Stimulated activated CD8-positive, alpha-beta memory T cell treated with anti-CD3 and anti-CD28 coated beads, Interleukin-12 subunit alpha, Interleukin-12 subunit beta, amount 100 ng/mL, for 24 hours (primary cell): ENCODE data around the gene KIF5C.
"Not testable (repeated sequence)": the region's sequence is repeated elsewhere in the genome, so short reads cannot be mapped to it uniquely, and the experiment has no call there.

Source experiments
- DNase-seq: peaks from one replicate; pipeline ENCODE4 v3.0.0-alpha.2; 2020; ENCODE audit errors: extremely low read depth

Gene KIF5C

DNA sequence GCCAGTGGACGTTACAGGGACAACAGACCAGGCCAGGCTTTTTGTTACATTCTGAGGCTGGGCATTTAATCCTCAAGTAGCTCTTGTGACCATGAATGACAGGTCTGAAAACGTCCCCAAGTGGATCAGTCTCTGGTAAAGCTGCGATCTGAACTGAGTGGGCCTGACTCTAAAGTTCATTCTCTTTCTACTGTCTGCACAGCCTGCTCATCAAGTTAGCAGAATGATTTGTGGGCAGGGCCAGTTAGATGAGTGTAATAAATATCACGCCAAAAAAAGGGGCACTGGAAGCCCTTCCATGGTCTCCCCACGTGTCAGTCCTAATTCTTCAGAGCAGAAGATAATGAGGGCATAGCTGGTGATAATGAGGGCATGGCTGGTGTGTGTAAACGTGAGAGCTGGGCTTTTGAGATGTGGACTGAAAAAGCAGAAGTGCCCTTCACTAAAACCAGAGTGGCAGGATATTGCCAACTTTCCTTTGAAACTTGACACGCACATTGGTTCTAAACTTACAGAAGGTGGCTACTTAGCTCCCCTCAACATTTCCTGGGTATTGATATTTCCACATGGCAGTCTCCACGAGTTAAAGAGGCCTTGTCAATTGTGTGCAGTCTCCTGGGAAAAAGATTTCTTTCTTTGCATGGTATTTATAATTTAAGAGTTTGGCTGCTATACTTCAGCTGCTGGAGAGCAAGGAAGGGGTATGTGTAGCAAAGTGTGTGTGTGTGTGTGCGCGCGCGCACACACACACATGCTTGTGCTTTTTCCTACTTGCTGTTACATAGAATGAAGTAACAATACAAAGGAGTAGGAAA lies 90.8 kb downstream of the KIF5C start:
- no peak for DNase-seq

- DNase-seq = no peak
Measured at GRCh38 chr2:148966438-148966758, 91.4 kb downstream of the KIF5C start.

DNA sequence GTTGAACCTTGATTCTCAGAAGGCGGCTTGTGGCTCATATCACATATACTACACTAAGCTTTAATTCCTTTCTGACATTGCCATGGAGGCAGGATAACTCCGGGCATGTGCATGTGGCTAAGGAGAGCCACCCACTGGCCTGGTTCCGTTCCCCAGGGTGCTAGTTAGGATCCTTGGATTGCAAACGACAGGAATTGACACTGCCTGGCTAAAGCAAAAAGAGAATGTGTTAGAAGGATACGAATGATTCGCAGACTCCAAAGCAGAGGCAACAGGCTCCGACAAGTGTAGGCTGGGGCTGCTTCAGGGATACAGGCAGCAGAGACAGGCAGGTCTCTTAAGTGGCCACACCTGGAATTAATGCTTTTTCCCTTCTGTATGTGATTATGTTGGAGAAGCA lies 92.0 kb downstream of the KIF5C start:
- no peak for DNase-seq

- no peak for DNase-seq
Measured at GRCh38 chr2:148967578-148967977, 92.6 kb downstream of the KIF5C start.

GRCh38 chr2:148968301-148968700 lies 93.3 kb downstream of the KIF5C start:
- DNase-seq = no peak

- DNase-seq = no peak
Measured at GRCh38 chr2:148968776-148969319, 93.8 kb downstream of the KIF5C start.

DNA sequence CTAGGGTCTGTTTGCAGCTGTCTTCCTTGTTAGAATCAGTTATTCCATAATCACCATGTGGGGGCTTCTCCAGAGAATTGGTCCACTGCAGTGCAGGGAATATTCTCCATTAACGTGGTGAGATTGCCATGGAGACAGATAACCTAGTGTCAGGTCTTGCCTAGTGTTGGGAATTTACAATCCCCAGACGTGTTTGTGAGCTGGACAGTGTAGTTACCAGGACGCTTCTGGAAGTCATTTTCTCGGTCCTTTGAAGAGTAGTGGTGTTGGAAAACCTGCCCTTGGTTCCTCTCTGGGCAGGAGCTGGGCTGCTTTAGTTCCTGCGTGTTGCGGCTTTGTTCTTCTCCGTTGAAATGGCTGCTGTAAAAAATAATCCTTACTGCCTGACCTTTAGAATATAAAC lies 94.6 kb downstream of the KIF5C start:
- no peak for DNase-seq

GRCh38 chr2:148970385-148970784 lies 95.4 kb downstream of the KIF5C start:
- no peak for DNase-seq

GRCh38 chr2:148971547-148971946 lies 96.5 kb downstream of the KIF5C start:
- DNase-seq = no peak

DNA sequence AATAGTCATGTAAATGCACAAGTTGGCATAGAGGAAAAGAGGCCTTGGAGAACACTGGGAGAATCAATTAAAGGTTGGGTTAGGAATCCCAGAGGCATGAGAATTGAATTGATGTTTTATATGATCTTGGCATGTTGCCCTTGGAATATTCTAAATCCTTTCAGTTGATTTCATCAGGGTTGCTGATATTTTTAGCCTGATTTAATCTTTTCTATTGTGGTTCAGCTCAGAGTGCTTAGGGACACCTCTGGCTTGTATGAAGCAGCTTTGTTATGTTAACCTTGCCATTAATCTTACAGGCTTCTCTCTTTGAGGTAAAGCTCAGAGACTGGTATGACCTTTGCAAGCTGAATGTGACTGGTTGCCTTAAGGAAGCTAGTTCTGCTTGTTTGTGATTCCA lies 99.1 kb downstream of the KIF5C start:
- no peak for DNase-seq

DNA sequence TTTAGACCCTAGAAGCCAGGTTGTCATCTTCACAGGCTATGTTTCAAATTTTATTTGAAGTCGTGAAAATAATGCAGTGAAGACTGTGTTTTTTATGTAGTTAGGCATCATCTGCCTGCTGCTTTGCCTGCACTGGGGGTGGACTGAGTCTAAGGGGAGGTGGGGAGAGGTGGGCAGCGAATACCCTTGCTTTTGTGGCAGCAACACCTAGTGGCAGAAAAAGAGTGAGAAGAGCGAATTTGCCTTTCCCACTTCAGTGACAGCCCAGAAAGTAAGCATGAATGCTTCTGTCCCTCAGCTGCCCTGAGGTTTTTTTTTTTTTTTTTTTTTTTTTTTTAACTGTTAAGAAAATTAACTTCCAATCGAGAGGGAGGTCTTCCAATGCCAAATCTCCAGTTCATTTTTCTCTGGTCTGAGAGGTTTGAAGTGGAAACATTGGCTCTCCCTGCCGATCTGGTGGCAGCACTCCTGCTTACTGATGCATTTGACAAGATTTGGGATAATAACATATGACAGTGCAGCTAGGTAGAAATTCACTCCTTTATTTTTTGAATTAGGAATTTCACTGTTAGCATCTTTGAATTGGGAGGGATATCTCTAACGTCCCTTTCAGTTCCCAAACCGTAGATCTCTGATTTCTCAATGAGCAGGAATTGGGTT lies 103.1 kb downstream of the KIF5C start:
- DNase-seq = no peak

DNA sequence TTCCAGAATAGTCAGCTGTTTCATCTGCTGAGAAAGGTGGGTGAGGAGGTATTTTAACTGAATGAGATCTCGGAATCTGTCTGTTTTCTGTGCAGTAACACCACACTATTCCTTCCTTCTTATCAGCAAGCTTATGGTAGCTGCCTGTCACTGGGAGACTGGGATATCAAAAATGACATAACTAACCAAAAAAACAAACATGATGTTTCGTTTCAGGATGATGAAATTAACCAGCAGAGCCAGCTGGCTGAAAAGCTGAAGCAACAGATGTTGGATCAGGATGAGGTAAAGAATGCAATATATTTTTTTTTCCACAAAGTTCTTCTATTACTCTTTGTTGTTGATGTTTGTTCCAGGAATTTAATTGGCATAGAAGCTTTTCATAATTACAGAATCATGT lies 103.7 kb downstream of the KIF5C start:
- no peak for DNase-seq

DNA sequence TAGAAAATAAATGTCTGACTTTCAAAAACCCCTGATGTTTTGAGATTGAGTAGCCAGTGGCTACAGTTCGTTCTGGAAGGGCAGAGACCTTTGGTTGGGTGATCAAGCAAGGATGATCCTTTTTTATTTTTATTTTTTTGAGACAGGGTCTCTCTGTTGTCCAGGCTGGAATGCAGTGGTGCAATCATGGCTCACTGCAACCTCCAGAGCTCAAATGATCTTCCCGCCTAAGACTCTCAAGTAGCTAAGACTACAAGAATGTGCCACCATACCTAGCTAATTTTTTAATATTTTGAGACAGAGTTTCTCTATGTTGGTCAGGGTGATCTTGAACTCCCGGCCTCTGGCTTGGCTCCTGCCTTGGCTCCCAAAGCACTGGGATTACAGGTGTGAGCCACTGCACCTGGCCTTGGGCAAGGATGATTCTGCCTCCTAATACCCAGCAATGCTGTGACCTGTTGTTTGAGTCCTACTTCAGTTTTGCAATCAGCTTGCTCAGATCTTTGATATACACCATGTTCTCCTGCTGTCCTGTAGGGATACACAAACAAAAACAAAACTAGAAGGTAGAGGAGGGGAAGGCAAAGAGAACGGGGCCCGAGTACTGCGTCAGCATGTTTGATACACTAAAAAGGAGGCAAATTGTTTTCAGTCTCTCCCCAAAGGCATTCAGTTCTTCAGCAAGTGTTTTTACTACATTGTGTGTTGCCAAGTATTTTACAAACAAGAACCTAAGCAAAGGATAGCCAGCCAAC lies 104.3 kb downstream of the KIF5C start:
- DNase-seq = no peak

DNA sequence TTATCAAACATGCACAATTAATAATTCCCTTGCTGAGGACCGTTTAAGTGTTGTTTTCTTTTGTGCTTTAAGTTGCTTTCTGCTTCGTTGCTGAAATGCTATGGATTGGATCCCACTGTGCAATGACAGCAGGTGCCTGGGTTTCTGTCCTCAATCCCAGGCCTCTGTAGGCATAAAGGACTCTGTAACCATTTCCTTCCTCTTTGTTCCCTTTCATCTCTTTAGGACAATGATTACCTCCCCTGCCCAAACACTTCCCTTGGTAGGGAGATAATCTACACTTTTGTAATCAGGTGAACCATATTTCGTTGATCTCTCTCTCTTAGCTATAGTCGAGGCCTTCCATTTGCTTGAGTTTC lies 104.9 kb downstream of the KIF5C start:
- no peak for DNase-seq

GRCh38 chr2:148980496-148980895 lies 105.5 kb downstream of the KIF5C start:
- not testable (repeated sequence) for DNase-seq

DNA sequence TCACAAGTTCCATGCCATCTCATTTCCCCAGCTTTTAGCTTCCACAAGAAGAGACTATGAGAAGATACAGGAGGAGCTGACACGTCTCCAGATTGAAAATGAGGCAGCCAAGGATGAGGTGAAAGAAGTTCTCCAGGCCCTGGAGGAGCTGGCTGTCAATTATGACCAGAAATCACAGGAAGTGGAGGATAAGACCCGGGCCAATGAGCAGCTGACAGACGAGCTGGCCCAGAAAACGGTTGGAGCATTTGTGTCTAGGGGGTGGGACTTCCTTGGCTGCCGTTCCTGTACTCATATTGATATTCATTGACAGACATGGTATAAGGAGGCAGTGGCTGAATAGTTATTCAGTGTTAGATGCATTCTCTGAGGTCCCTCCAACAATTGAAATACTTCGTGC lies 106.3 kb downstream of the KIF5C start:
- DNase-seq = no peak

DNA sequence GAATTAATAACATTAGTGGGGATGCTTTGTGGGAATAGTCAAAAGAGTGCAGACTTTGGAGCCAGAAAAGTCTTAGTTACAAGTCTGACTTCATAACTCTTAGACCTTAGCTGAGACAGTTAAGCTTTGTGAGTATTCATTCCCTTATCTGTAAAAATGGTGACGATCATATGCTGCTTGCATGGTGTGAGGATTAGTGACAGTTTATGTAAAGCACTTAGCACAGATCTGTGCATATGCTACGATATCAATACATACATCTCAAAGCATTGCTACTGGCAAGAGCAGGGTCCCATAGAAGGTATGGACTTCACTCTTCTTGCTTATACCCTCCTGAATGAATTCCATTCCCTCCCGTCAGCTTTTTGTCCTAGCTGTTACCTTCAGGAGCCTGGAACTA lies 106.8 kb downstream of the KIF5C start:
- no peak for DNase-seq

DNA sequence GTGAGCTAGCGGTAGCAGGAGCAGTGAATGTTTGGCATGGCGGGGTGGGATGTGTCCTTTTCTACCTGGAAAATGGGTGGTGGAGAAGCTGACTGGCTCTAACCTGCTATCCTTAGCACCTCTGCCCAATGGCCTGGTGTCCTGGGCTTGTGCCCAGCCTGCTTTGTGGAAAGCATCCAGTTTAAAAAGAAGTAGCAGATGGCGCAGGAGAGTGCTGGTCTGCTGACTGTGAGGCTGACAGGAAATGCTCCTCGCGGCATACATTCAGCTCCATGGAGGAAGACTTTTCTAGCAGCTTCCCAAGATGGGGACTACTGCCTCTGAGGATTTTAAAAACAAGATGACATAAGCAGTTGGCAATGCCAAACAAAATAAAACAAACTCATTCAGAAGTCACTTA lies 107.3 kb downstream of the KIF5C start:
- DNase-seq = no peak

GRCh38 chr2:148983896-148984295 lies 108.9 kb downstream of the KIF5C start:
- no peak for DNase-seq

GRCh38 chr2:148984449-148984848 lies 109.4 kb downstream of the KIF5C start:
- no peak for DNase-seq

DNA sequence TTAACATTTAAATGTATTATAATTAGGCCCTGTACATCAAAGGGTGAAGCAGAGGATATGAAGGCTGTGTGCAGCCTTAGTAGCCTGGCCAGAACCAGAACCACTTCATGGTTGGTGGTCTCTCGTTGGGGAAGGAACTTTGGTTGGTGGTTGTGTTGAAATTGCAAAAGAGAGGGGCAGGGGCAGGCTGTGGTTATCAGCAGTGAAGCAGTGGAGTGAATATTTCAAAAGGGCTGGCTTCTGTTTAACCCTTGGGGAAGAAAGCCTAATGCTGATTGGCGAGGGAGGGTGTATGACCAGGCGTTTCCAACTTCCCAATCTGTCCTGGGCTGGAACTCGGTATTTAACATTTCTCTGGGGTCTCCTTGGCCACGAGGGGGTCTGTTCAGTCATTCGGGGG lies 112.3 kb downstream of the KIF5C start:
- DNase-seq = no peak

DNA sequence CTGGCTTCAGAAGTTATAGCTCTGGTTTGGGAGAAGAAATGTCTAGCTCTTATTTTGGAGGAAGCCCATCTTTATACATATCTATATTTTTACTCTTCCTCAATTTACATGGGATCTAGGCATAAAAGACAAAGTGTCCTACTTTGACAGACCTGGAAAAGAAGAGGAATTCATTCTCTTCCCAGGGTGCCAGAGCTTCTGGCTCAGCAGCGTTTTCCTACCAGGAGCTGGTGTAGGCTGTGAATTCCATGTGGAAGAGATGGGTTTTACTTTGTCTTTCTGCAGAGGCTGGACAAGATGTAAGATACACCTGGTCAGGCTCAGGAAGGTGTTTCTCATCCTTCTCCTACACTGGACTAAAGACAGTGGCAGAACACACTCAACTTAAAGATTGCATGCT lies 113.3 kb downstream of the KIF5C start:
- no peak for DNase-seq
